Measurements from ENCODE around the gene SPATA2. TPM values are rescaled to one million over a fixed set of nuclear protein-coding genes. Genes with fewer than 3 reads are reported as not detected.
A peak's percentile ranks its signal among the peaks of the same experiment; 100 is the strongest.

SPATA2 gene
- total and polyA plus RNA-seq, 2 donors (not counting 3 experiments of a cell fraction or from before 2014, with no cell fraction given), result 4.9 to 6.1 TPM

GRCh38 chr20:49936153-49937026 lies 21.1 kb upstream of the SPATA2 start, which contains the start of gene RNF114:
RNF114 (plus strand) TSS chr20:49936397; CDS start chr20:49936413, 16 bp downstream.
- DNase-seq (ENCODE audit: low read depth, low spot score), result peak; percentile 83
- Histone ChIP-seq H3K27me3 (ENCODE audit: control insufficient read depth in 2 of 2, insufficient read depth in 2 of 2, low read length in 2 of 2) (no peaks in the 10 kb centered on the region), H3K36me3 (ENCODE audit: control insufficient read depth in 2 of 2, extremely low read depth in 1 of 2, insufficient read depth in 2 of 2, low read length in 2 of 2) (peaks cover 1 to 4% of the 10 kb centered on the region in 2 experiments), H3K4me1 (ENCODE audit: control insufficient read depth, extremely low read depth, insufficient read depth, low read length) (peaks cover 20% of the 10 kb centered on the region), H2AFZ (ENCODE audit: low read depth, low read length) (peak within 1 kb of the TSS; percentile 76), H3K9ac (replicated peaks; ENCODE audit: extremely low read depth, insufficient read depth, low read length) (peak within 1 kb of the TSS; percentile 75), H3K4me2 (ENCODE audit: insufficient read depth, low read length) (peak within 1 kb of the TSS; percentile 92), H3K9me3 (replicated peaks; ENCODE audit: control insufficient read depth, insufficient read depth, low read length) (no peaks in the 10 kb centered on the region), H3K79me2 (ENCODE audit: control insufficient read depth, insufficient read depth, low read length) (peaks cover 45% of the 10 kb centered on the region), H3K9me1 (replicated peaks; ENCODE audit: control insufficient read depth, extremely low read depth, insufficient read depth, low read length) (no peaks in the 10 kb centered on the region), H4K20me1 (replicated peaks; ENCODE audit: control insufficient read depth, extremely low read depth, insufficient read depth, low read length) (no peaks in the 10 kb centered on the region), H3K4me3 (replicated peaks in 1 of 3; ENCODE audit: insufficient read depth in 1 of 3, low read depth in 1 of 3, low read length in 3 of 3) (peak within 1 kb of the TSS; percentile 44 to 99 (median 82)), H3K27ac (ENCODE audit: insufficient read depth, low read depth, low read length) (peak within 1 kb of the TSS; percentile 29)
- peak; percentile 89 for FAIRE-seq
- no peak for TF ChIP-seq JUN (IDR thresholded peaks at IDR 0.05; ENCODE audit: borderline replicate concordance, insufficient read depth, insufficient read length, low read depth)
- TF ChIP-seq GATA2 (IDR thresholded peaks at IDR 0.05; ENCODE audit: insufficient read depth, insufficient read length, low read depth, low read length), result no peak
- TF ChIP-seq CTCF (IDR thresholded peaks at IDR 0.05; ENCODE audit: extremely low read depth in 1 of 2, insufficient read depth in 1 of 2, low read depth in 1 of 2, low read length in 2 of 2), result no peak
- TF ChIP-seq POLR2A (IDR thresholded peaks at IDR 0.05; ENCODE audit: low read depth, low read length), result peak; percentile 92
- TF ChIP-seq POLR2AphosphoS5 (IDR thresholded peaks at IDR 0.05; ENCODE audit: insufficient read depth, low read depth, low read length), result peak; percentile 85
- no peak for TF ChIP-seq FOS (IDR thresholded peaks at IDR 0.05; ENCODE audit: borderline replicate concordance, insufficient read depth, low read length)
- no peak for TF ChIP-seq EZH2 (IDR thresholded peaks at IDR 0.05; ENCODE audit: borderline replicate concordance, low read depth, low read length, severe bottlenecking)
- no peak for TF ChIP-seq MAX (IDR thresholded peaks at IDR 0.05; ENCODE audit: insufficient read depth, insufficient read length)
- no peak for TF ChIP-seq MYC (IDR thresholded peaks at IDR 0.05; ENCODE audit: low read depth, low read length)
- CTCF ChIA-PET, result interaction anchor here (1.0 to 2.7 kb wide), 8 partner anchors 8 to 150 kb away, joined by 3 to 14 read pairs (median 4); no protein-coding TSS in a partner anchor
- no TSS peak for BruUV-seq (replicated peaks)
- intact Hi-C loops (cut with micrococcal nuclease), result loop anchor here (1.0 to 2.0 kb wide), 2 partner anchors 22 to 135 kb away; partner anchors contain the start of gene SPATA2
- POLR2A ChIA-PET, result interaction anchor here (0.7 to 1.4 kb wide), 3 partner anchors 20 to 326 kb away, joined by 3 read pairs; partner anchors contain the start of gene SNAI1
- dilution Hi-C loops (cut with MboI; ENCODE audit: extremely low pct_ligation_motif_present, low sequenced_read_pairs), result no loop called here

Data from endothelial cell of umbilical vein (primary cell).